Mammary epithelial cell (primary cell): ENCODE data around the gene DACT2.

Experiments used
- CTCF ChIP-seq, 2 donors: IDR thresholded peaks in 1 of 2; conservative IDR thresholded peaks in 1 of 2; 2 replicates each; pipeline ENCODE4 v1.5.1; 2011 to 2012; ENCODE audit warnings: inconsistent platforms in 2 of 2, low read length in 2 of 2, mild to moderate bottlenecking in 2 of 2, control low read depth in 1 of 2, low read depth in 1 of 2; ENCODE audit not compliant: insufficient read depth in 1 of 2; ENCODE audit errors: extremely low read depth in 1 of 2
- EZH2 ChIP-seq: IDR thresholded peaks from 2 replicates; pipeline ENCODE4 v1.6.1; 2012; ENCODE audit warnings: low read length, inconsistent platforms, borderline replicate concordance

DNA sequence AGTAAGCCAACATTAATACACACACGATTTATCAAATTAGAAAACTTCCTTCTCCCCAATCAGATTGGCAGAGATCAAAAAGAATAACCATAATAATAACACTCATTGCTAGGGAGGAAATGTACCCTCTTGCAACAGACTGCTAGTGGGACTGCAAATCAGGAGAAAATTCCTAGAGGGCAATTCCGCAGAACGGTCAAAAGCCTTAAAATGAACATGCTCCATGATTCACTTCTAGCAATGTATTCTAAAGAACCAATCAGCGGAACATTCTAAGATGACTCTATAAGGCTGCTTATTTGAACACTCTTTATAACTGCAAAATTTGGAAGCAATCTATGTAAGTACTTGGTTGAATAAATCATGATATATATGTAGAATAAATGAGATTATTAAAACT is 8.5 kb upstream of the DACT2 start:
- TF ChIP-seq CTCF (conservative IDR thresholded peaks at IDR 0.05 in 1 of 2, IDR thresholded peaks at IDR 0.05 in 1 of 2; ENCODE audit: extremely low read depth in 1 of 2, insufficient read depth in 1 of 2, low read depth in 1 of 2, low read length in 2 of 2) (no peak), EZH2 (no peak)
